ENCODE measurements around the gene TSPAN18.

TSPAN18 gene

GRCh38 chr11:44787981-44788380 is 61.2 kb downstream of the TSPAN18 start:
- no peak overlapping the region for H3K4me3 ChIP-seq (ENCODE audit: low read depth, low read length)
- TF ChIP-seq CTCF (IDR thresholded peaks at IDR 0.05; ENCODE audit: low read depth, low read length, missing control alignments) = no peak
- no peak for DNase-seq (ENCODE audit: low read depth)

GRCh38 chr11:44788536-44789261 is 61.9 kb downstream of the TSPAN18 start:
- TF ChIP-seq CTCF (IDR thresholded peaks at IDR 0.05; ENCODE audit: low read depth, low read length, missing control alignments) = no peak
- DNase-seq (ENCODE audit: low read depth) = no peak
- H3K4me3 ChIP-seq (ENCODE audit: low read depth, low read length) = no peak overlapping the region

- no peak for DNase-seq (ENCODE audit: low read depth)
- no peak for TF ChIP-seq CTCF (IDR thresholded peaks at IDR 0.05; ENCODE audit: low read depth, low read length, missing control alignments)
- no peak overlapping the region for H3K4me3 ChIP-seq (ENCODE audit: low read depth, low read length)
These were observed 62.7 kb downstream of the TSPAN18 start for GRCh38 chr11:44789496-44789895.

- no peak overlapping the region for H3K4me3 ChIP-seq (ENCODE audit: low read depth, low read length)
- no peak for TF ChIP-seq CTCF (IDR thresholded peaks at IDR 0.05; ENCODE audit: low read depth, low read length, missing control alignments)
- no peak for DNase-seq (ENCODE audit: low read depth)
These were observed 63.4 kb downstream of the TSPAN18 start for GRCh38 chr11:44790211-44790610.

GRCh38 chr11:44791316-44791925 is 64.7 kb downstream of the TSPAN18 start:
- no peak for DNase-seq (ENCODE audit: low read depth)
- TF ChIP-seq CTCF (IDR thresholded peaks at IDR 0.05; ENCODE audit: low read depth, low read length, missing control alignments) = no peak
- no peak overlapping the region for H3K4me3 ChIP-seq (ENCODE audit: low read depth, low read length)

- DNase-seq (ENCODE audit: low read depth) = no peak
- no peak overlapping the region for H3K4me3 ChIP-seq (ENCODE audit: low read depth, low read length)
- TF ChIP-seq CTCF (IDR thresholded peaks at IDR 0.05; ENCODE audit: low read depth, low read length, missing control alignments) = no peak
These were observed 65.4 kb downstream of the TSPAN18 start for GRCh38 chr11:44792171-44792570.
